HepG2 (cell line): ENCODE data around the gene AP3D1. TPM values are rescaled to one million over a fixed set of nuclear protein-coding genes. Genes with fewer than 3 reads are reported as not detected.

Experiments
- AGO1 ChIP-seq: fragments of 200-400 bp; formaldehyde crosslinking; IDR thresholded peaks from 2 replicates; pipeline ENCODE4 v1.6.1; 2017; ENCODE audit warnings: mild to moderate bottlenecking, low read depth, low read length, moderate library complexity; ENCODE audit not compliant: poor library complexity, severe bottlenecking
- AGO2 ChIP-seq: fragments of 200-400 bp; formaldehyde crosslinking; optimal IDR thresholded peaks from 2 replicates; pipeline ENCODE3; 2017; ENCODE audit warnings: mild to moderate bottlenecking, low read depth, low read length, moderate library complexity
- GMEB1 ChIP-seq: sonication (generic); formaldehyde crosslinking; IDR thresholded peaks from 2 replicates; pipeline ENCODE4 v1.5.1; 2020; ENCODE audit warnings: missing genetic modification reagents, mild to moderate bottlenecking, borderline replicate concordance
- KLF9 ChIP-seq: IDR thresholded peaks from 2 replicates; pipeline ENCODE4 v1.6.1; 2016; ENCODE audit warnings: low read depth
- LRRFIP1 ChIP-seq: sonication (generic); formaldehyde crosslinking; conservative IDR thresholded peaks from 2 replicates; pipeline ENCODE4 v1.4.0; 2020; ENCODE audit warnings: missing genetic modification reagents
- PRDM10 ChIP-seq: sonication (generic); formaldehyde crosslinking; IDR thresholded peaks from 2 replicates; pipeline ENCODE4 v1.4.0; 2020; ENCODE audit warnings: low read depth, missing genetic modification reagents
- SP1 ChIP-seq, 2 experiments: fragments of 450-650 bp in 1 of 2; sonication (generic) in 1 of 2; formaldehyde crosslinking in 1 of 2; IDR thresholded peaks; 2 replicates each; pipeline versions ENCODE4 v1.4.0 to v1.6.1; 2016 to 2020; ENCODE audit warnings: missing genetic modification reagents in 1 of 2
- SRSF4 ChIP-seq: fragments of 200-400 bp; formaldehyde crosslinking; IDR thresholded peaks from one replicate; pipeline ENCODE4 v1.6.1; 2018; ENCODE audit warnings: mild to moderate bottlenecking, low read depth, low read length, moderate library complexity; ENCODE audit not compliant: poor library complexity, severe bottlenecking
- ZNF33B ChIP-seq: sonication (generic); formaldehyde crosslinking; IDR thresholded peaks from 2 replicates; pipeline ENCODE4 v1.5.1; 2020; ENCODE audit warnings: mild to moderate bottlenecking, missing genetic modification reagents
- ZNF510 ChIP-seq: sonication (generic); formaldehyde crosslinking; IDR thresholded peaks from 2 replicates; pipeline ENCODE4 v1.4.0; 2020; ENCODE audit warnings: low read depth, mild to moderate bottlenecking, missing genetic modification reagents
- ZNF644 ChIP-seq: IDR thresholded peaks from 2 replicates; pipeline ENCODE4 v1.6.1; 2016; ENCODE audit warnings: low read depth
- ZNF691 ChIP-seq: sonication (generic); formaldehyde crosslinking; IDR thresholded peaks from 2 replicates; pipeline ENCODE4 v1.4.0; 2020; ENCODE audit warnings: missing genetic modification reagents, low read depth, mild to moderate bottlenecking, borderline replicate concordance
- ZNF737 ChIP-seq: sonication (generic); formaldehyde crosslinking; IDR thresholded peaks from 2 replicates; pipeline ENCODE4 v1.5.0; 2020; ENCODE audit warnings: missing genetic modification reagents, mild to moderate bottlenecking, borderline replicate concordance
- ZNF75D ChIP-seq: sonication (generic); formaldehyde crosslinking; IDR thresholded peaks from 2 replicates; pipeline ENCODE4 v1.8.1; 2023; ENCODE audit warnings: missing genetic modification reagents, mild to moderate bottlenecking, borderline replicate concordance
- ZNF891 ChIP-seq: sonication (generic); formaldehyde crosslinking; IDR thresholded peaks from 2 replicates; pipeline ENCODE4 v1.5.0; 2020; ENCODE audit warnings: mild to moderate bottlenecking, missing genetic modification reagents
- polyA plus RNA-seq, 8 experiments: library from polyadenylated mRNA; depleted of rRNA in 3 of 8; stranded (reverse) in 7 of 8; unstranded in 1 of 8; fragments of >200 nt; fragmentation: Illumina TruSeq in 4 of 8; extraction: Trizol in 4 of 8; gene quantifications; 2 replicates each; pipeline versions ENCODE4 v1.2.1 to v1.2.3, GENCODE V29; 2011 to 2016; ENCODE audit warnings: low read depth in 4 of 8, missing spikeins in 1 of 8, mixed read lengths in 1 of 8; ENCODE audit not compliant: insufficient read depth in 1 of 8
- total RNA-seq, 5 experiments: library from RNA; depleted of rRNA; stranded (reverse); fragments of >200 nt; fragmentation: Illumina TruSeq; extraction: Trizol; gene quantifications; 2 replicates each; pipeline ENCODE4 v1.2.3, GENCODE V29; 2016; ENCODE audit warnings: low read depth in 1 of 5
- TF ChIP-seq, protein P1 (sequence below): sonication (generic); formaldehyde crosslinking; IDR thresholded peaks from 2 replicates; pipeline ENCODE4 v1.8.1; 2023; ENCODE audit warnings: missing genetic modification reagents, inconsistent platforms, borderline replicate concordance

Gene AP3D1
- total and polyA plus RNA-seq, 2 of the 13 experiments (the other 11 are each of a cell fraction or from before 2014, with no cell fraction given): 68.0 to 82.6 TPM

- TF ChIP-seq GMEB1 (CRISPR knock-in tag) (no peak), ZNF510 (CRISPR knock-in tag) (no peak), SP1 (IDR thresholded peaks at IDR 0.05) (no peak), SP1 (CRISPR knock-in tag; IDR thresholded peaks at IDR 0.05) (no peak; the same call in none of the 2 replicates), ZNF75D (no peak), AGO1 (no peak), ZNF691 (CRISPR knock-in tag) (0 out of 2 replicates have a peak, but pooled peaks have one; percentile 29), PRDM10 (CRISPR knock-in tag) (no peak), ZNF644 (no peak), ZNF33B (CRISPR knock-in tag) (0 out of 2 replicates have a peak, but pooled peaks have one; percentile 61), SRSF4 (no peak), KLF9 (no peak), ZNF891 (CRISPR knock-in tag) (peak; percentile 57; the same call in 1 of the 2 replicates), ZNF737 (0 out of 2 replicates have a peak, but pooled peaks have one; percentile 64), AGO2 (no peak), LRRFIP1 (CRISPR knock-in tag) (no peak)
- TF ChIP-seq, protein P1, sequence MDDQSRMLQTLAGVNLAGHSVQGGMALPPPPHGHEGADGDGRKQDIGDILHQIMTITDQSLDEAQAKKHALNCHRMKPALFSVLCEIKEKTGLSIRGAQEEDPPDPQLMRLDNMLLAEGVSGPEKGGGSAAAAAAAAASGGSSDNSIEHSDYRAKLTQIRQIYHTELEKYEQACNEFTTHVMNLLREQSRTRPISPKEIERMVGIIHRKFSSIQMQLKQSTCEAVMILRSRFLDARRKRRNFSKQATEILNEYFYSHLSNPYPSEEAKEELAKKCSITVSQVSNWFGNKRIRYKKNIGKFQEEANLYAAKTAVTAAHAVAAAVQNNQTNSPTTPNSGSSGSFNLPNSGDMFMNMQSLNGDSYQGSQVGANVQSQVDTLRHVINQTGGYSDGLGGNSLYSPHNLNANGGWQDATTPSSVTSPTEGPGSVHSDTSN (CRISPR knock-in tag): no peak
Measured at GRCh38 chr19:2064788-2065524, 86.4 kb downstream of the AP3D1 start (continued).
